OCI-LY7 (cell line): ENCODE measurements around the gene DNAH8. TPM values are rescaled to one million over a fixed set of nuclear protein-coding genes. Genes with fewer than 3 reads are reported as not detected.

ENCODE experiments used
- BruUV-seq: library from RNA; stranded (reverse); fragments of 400-500 nt; replicated peaks from 2 replicates; lab custom pipeline; 2021; lab: Mats Ljungman, UMichigan
- CTCF ChIA-PET: fragments of 300-600 bp; sonication (Branson Sonifier 250); formaldehyde crosslinking; loops from one replicate; lab custom pipeline; 2022; ENCODE audit warnings: antibody characterized with exemption; ENCODE audit not compliant: unreplicated experiment; lab: Charles Lee
- POLR2A ChIA-PET: fragments of 300-600 bp; sonication (Branson Sonifier 250); formaldehyde crosslinking; loops from one replicate; lab custom pipeline; 2022; ENCODE audit warnings: antibody characterized with exemption; lab: Charles Lee
- DNase-seq: peaks from one replicate; pipeline ENCODE4 v3.0.0-alpha.2; 2015; ENCODE audit warnings: low spot score
- H2AFZ ChIP-seq: fragments of 200-600 bp; sonication (generic), shearing (Covaris generic); 2 replicates; pipeline ENCODE4 v1.6.1; 2014; ENCODE audit warnings: mild to moderate bottlenecking, antibody characterized with exemption, low read length, moderate library complexity
- H3K27ac ChIP-seq: fragments of 200-600 bp; sonication (generic); 2 replicates; pipeline ENCODE4 v1.5.1; 2014; ENCODE audit warnings: mixed run types, low read depth, mild to moderate bottlenecking, moderate library complexity, low read length, inconsistent platforms; ENCODE audit not compliant: poor library complexity, severe bottlenecking
- H3K36me3 ChIP-seq: fragments of 200-600 bp; sonication (generic); 2 replicates; pipeline ENCODE4 v1.6.1; 2014; ENCODE audit warnings: mild to moderate bottlenecking, antibody characterized with exemption, low read length, moderate library complexity, mixed read lengths; ENCODE audit not compliant: insufficient read depth
- H3K4me1 ChIP-seq: fragments of 200-600 bp; sonication (generic); 2 replicates; pipeline ENCODE4 v1.5.1; 2014; ENCODE audit warnings: mild to moderate bottlenecking, low read length; ENCODE audit not compliant: insufficient read depth, poor library complexity, severe bottlenecking
- H3K4me2 ChIP-seq: fragments of 200-600 bp; sonication (generic); 2 replicates; pipeline ENCODE4 v1.6.1; 2014; ENCODE audit warnings: mild to moderate bottlenecking, low read length
- H3K4me3 ChIP-seq: fragments of 200-600 bp; sonication (generic); 2 replicates; pipeline ENCODE4 v1.5.1; 2014; ENCODE audit warnings: mild to moderate bottlenecking, low read depth, low read length; ENCODE audit not compliant: poor library complexity, severe bottlenecking
- H3K79me2 ChIP-seq: fragments of 200-600 bp; sonication (generic); 2 replicates; pipeline ENCODE4 v1.6.1; 2016; ENCODE audit warnings: low read depth, mild to moderate bottlenecking, low read length, moderate library complexity, mixed read lengths; ENCODE audit not compliant: insufficient read depth
- H3K9me2 ChIP-seq: fragments of 200-600 bp; sonication (generic); 2 replicates; pipeline ENCODE4 v1.6.1; 2016; ENCODE audit warnings: mild to moderate bottlenecking, low read length, mixed read lengths; ENCODE audit not compliant: insufficient read depth
- H3K9me3 ChIP-seq: fragments of 200-600 bp; sonication (generic); 2 replicates; pipeline ENCODE4 v1.6.1; 2014; ENCODE audit warnings: mild to moderate bottlenecking, mixed run types, low read length, mixed read lengths
- H4K20me1 ChIP-seq: fragments of 200-600 bp; sonication (generic); 2 replicates; pipeline ENCODE4 v1.6.1; 2014; ENCODE audit warnings: mild to moderate bottlenecking, antibody characterized with exemption, low read length, moderate library complexity, mixed read lengths; ENCODE audit not compliant: insufficient read depth
- CTCF ChIP-seq: fragments of 200-600 bp; sonication (generic); conservative IDR thresholded peaks from 2 replicates; pipeline ENCODE4 v1.5.1; 2014; ENCODE audit warnings: mild to moderate bottlenecking, antibody characterized with exemption, low read length, moderate library complexity, mixed read lengths
- EZH2phosphoT487 ChIP-seq: fragments of 200-600 bp; sonication (generic); IDR thresholded peaks from 2 replicates; pipeline ENCODE4 v1.6.1; 2018; ENCODE audit warnings: low read depth, borderline replicate concordance, mild to moderate bottlenecking, mixed run types, antibody characterized with exemption, low read length, moderate library complexity, mixed read lengths
- intact Hi-C: fragments of 100-400 bp; cut with micrococcal nuclease; formaldehyde crosslinking; loops from one replicate; pipeline ENCODE4 v1.10.0; 2022; ENCODE audit not compliant: unreplicated experiment
- total RNA-seq, 2 experiments: library from RNA; depleted of rRNA in 1 of 2; stranded (reverse); fragments of >200 nt in 1 of 2; shearing (Covaris generic) in 1 of 2; gene quantifications; 2 replicates each; pipeline ENCODE4 v1.2.3, GENCODE V29; 2014 to 2022

DNAH8 gene
- total RNA-seq, 2 experiments from 2014 or later: not detected

- H2AFZ ChIP-seq: no peak overlapping the region
- CTCF ChIA-PET: interaction anchor here (0.5 kb wide), 1 partner anchor 858 kb away, joined by 4 read pairs; no protein-coding TSS in a partner anchor
- peaks cover 6% of the 10 kb centered on the region for H3K4me1 ChIP-seq
- intact Hi-C loops: no loop called here
- H4K20me1 ChIP-seq: no peaks in the 10 kb centered on the region
- no peak for DNase-seq
- peaks cover 73% of the 10 kb centered on the region for H3K36me3 ChIP-seq
- BruUV-seq: no TSS peak
- H3K27ac ChIP-seq: no peak overlapping the region
- no peaks in the 10 kb centered on the region for H3K9me2 ChIP-seq
- no peaks in the 10 kb centered on the region for H3K9me3 ChIP-seq
- POLR2A ChIA-PET: no interaction called here
- H3K4me3 ChIP-seq: no peak overlapping the region
- no peak overlapping the region for H3K4me2 ChIP-seq
- no peaks in the 10 kb centered on the region for H3K79me2 ChIP-seq
- TF ChIP-seq CTCF (no peak), EZH2phosphoT487 (no peak)
These were observed 38.1 kb upstream of the DNAH8 start for GRCh38 chr6:38676974-38677544.

GRCh38 chr6:38678178-38678760 is 36.8 kb upstream of the DNAH8 start:
- Histone ChIP-seq H4K20me1 (no peaks in the 10 kb centered on the region), H3K4me2 (no peak overlapping the region), H3K36me3 (peaks cover 85% of the 10 kb centered on the region), H3K4me1 (peaks cover 6% of the 10 kb centered on the region), H3K9me2 (no peaks in the 10 kb centered on the region), H3K9me3 (no peaks in the 10 kb centered on the region), H3K4me3 (no peak overlapping the region), H2AFZ (no peak overlapping the region), H3K27ac (no peak overlapping the region), H3K79me2 (no peaks in the 10 kb centered on the region)
- intact Hi-C loops: no loop called here
- ChIA-PET CTCF (no interaction called here), POLR2A (no interaction called here)
- no peak for DNase-seq
- no TSS peak for BruUV-seq
- no peak for TF ChIP-seq CTCF
- no peak for TF ChIP-seq EZH2phosphoT487

- H3K4me1 ChIP-seq: peaks cover 6% of the 10 kb centered on the region
- H3K27ac ChIP-seq: no peak overlapping the region
- H3K4me3 ChIP-seq: no peak overlapping the region
- CTCF ChIA-PET: no interaction called here
- no peak for DNase-seq
- H3K36me3 ChIP-seq: peaks cover 90% of the 10 kb centered on the region
- POLR2A ChIA-PET: interaction anchor here (0.7 to 0.9 kb wide), 2 partner anchors 26 to 594 kb away, joined by 3 to 5 read pairs; no protein-coding TSS in a partner anchor
- no peak overlapping the region for H2AFZ ChIP-seq
- intact Hi-C loops: no loop called here
- no peaks in the 10 kb centered on the region for H3K9me2 ChIP-seq
- no TSS peak for BruUV-seq
- H3K9me3 ChIP-seq: no peaks in the 10 kb centered on the region
- no peak overlapping the region for H3K4me2 ChIP-seq
- H4K20me1 ChIP-seq: no peaks in the 10 kb centered on the region
- no peak for TF ChIP-seq CTCF
- TF ChIP-seq EZH2phosphoT487: no peak
- no peaks in the 10 kb centered on the region for H3K79me2 ChIP-seq
These were observed 35.4 kb upstream of the DNAH8 start for GRCh38 chr6:38679668-38680067.
